HG02763 (cell line): ENCODE measurements around the gene EEF1A2.

Experiments
- ATAC-seq: cut with Tn5 transposase; IDR thresholded peaks from one replicate; pipeline ENCODE4 v1.9.1; 2021; ENCODE audit warnings: mild to moderate bottlenecking, moderate library complexity; ENCODE audit not compliant: unreplicated experiment

EEF1A2 gene

DNA sequence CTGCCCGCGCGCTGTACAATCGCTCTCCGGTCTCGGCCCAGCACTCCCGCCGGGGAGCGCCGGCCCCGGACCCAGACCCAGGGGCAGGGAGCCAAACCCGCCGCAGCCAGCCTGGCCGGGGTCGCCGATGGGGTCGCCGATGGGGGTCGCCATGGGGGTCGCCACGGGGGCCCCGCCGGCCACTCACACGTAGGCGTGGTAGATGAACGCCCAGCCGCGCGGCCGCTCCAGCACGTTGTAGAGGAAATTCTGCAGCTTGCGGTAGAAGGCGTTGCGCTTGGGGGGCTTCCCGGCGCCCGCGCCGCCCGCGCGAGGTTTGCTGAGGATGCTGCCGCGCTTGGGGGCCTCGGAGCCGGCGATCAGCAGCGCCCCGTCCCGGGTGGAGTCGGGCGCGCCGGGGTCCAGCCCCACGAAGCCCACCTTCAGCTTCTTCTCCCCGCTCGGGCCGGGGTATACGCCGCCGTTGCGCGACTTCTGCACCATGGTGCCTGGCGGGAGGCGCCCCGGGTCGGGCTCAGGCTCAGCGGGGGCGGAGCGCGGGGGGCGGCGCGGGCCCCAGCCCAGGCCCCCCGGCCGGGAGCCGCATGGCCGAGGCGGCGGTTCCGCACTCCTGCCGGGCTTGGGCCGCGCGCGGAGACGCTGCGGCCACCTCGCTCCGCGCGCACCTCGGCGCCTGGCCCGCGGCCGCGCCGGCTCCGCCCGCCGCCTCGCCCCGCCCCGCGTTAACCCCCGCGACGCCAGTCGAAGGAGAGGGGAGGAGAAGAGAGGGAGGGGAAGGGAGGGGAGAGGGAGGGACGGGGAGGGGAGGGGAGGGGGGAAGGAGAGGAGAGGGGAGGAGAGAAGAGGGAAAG lies 26.7 kb downstream of the EEF1A2 start, which contains the start of gene KCNQ2:
Gene KCNQ2, minus strand, starts transcription at position 675 of the 851 bp plus-strand sequence. Its CDS starts 192 bp downstream, at position 483.
- ATAC-seq, result no peak

DNA sequence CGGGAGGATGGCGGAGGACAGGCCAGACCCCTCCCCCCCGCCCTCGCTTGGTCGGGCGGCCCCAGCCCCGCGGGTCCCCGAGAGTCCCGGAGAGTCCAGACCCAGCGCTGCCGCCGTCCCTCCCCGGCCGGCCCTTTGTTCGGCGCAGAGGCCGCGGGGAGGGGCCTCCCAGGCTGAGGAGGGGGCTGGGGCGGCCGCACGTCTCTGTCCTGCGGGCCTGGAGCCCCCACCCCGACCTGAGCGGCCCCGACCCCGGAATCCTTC lies 27.2 kb downstream of the EEF1A2 start:
- no peak for ATAC-seq

DNA sequence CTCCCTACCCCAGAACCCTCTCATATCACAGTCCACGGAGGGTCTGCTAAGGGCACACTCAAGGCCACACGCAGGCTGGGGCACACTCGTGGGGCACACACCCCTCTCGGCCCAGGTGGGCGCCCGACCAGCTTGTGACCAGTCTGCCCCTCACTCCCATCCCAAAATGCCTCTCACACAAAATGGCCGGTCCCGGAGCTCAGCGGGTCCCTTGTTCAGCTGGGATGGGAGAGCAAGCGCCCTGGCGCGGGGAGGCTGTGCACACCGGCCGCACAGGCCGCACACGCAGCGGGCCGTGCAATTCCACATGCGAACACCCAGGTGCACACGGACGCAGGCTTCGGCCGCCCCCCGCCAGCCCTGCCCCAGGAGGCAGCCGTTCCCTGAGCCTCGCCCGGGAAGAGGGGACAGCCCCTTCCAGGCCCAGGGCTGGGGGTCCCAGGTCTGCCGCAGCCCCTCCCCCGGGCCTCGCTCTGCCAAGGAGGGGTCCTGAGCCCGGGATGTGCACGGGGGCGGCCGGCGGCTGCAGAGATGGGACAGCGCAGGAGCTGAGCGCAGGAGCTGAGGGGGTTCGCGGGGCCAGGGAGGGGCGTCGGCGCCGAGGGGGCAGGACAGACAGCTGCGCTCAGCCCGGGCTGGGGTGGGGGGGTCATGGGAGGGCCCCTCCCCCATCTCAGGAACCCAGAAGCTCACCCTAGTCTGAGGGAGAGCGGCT lies 27.7 kb downstream of the EEF1A2 start:
- ATAC-seq, result no peak

DNA sequence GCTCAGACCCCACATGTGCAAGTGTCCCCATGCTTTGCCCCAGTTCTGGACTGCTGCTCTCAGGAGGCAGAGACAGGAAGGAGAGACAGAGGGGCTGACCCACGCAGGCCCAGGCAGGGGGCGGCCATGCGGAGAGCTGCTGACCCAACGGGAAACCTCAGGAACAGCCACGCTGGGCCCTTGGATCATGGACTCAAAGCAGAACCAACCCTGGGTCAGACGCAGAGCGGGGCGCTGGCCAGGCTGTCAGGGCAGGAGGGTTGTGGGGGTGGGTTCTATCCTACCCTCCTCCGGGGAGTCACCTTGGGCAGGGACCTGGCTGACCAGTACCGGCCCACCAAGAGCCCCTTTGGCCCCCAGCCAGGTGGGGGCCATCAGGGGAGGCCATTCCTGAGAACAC lies 28.5 kb downstream of the EEF1A2 start:
- no peak for ATAC-seq

DNA sequence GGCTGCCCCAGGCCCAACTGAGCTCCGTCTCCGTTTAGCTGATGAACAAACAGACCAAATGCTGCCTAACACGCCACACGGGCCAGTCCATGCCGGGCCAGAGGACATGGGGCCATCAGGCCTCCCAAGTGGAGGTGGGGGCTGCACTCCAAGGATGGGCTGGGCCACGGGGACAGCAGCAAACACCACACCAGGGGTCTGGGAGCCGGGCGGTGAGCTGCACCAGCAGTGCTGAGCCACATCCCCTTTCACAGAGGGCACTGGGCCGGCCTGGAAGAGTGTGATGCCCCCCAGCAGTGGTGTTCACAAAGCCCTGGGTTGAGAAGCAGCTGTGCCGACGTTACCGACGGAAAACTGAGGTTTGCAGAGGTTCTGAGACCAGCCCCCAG lies 29.2 kb downstream of the EEF1A2 start:
- ATAC-seq, result no peak

DNA sequence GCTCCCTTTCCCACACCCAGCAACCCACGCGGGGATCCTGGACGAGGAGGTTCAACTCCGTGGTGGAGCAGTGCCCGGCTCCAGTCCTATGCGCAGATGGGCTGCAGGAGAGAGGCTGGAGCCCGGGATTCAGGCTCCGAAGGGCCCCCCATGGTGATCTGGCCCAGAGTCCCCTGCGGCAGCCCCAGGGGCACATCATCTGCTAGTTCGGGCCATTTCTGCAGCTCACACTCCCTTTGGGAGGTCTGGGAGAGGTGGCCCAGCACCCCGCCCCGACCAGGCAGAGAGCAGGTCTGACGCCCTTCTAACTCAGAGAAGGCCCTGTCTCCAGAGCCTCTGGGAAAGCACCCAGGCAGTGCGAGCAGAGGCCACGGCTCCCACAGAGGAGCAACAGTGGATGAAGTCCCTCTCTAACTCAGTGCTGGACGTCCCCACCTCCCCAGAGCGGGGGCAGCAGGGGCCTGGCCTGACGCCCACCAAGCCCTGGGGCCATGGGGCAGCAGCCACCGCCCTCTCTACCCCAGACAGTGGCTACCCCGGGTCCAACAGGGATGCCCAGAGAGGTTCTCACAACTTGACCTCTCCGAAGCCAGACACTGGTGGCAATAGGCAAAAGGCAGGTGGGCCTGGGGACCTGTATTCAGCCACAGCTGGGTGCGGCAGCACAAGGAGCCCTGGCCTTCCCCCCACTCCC lies 29.7 kb downstream of the EEF1A2 start:
- ATAC-seq, result no peak

DNA sequence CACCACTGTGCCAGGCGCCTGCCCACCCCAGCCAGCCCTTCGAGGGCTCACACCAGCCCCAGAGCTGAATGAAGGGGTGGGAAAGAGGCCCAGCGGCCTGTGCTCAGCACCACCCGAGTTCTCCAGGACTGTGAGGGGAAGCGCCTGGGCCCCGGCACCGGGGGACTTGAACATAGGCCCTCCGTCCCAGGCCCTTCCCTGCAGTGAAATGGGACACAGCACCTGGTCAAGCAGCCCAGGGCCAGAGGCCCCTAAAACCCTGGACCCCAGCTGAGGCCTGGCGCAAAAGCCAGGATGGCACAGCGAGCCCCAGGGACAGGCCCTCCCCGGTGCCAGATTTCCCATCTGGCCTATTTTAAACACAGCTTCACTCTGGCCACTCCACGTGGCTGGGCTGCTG lies 30.5 kb downstream of the EEF1A2 start:
- no peak for ATAC-seq

DNA sequence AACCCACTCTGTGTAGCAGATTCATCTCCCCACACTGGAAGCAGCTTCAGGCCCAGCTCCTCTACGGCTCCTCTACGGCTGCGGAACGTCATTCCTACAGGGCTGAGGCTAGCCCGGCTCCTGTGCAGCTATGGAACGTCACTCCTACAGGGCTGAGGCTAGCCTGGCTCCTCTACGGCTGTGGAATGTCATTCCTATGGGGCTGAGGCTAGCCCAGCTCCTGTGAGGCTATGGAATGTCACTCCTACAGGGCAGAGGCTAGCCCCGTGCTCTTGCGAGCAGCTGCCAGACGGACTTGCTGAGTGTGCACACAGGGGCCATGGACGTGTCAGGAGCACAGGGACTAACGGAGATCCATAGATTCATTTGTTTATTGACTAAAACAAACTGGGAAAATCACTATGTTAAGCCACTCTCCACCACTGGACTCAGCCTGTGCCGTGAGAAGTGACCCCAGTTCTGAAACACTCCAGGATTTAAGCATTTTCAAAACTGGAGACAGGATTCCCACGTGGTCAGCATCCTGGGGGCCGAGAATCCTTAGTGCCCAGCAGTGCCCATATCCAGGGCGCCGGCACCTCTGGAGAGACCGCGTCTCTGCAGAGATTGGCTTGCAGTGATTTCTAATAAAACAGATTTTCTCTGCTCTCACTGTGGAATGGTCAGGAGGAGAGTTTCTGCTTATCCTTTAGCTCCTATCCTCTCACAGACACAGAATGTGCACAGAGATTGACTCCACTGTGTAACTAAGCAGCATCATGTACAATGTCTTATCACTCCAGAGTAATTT lies 31.4 kb downstream of the EEF1A2 start:
- ATAC-seq, result no peak

DNA sequence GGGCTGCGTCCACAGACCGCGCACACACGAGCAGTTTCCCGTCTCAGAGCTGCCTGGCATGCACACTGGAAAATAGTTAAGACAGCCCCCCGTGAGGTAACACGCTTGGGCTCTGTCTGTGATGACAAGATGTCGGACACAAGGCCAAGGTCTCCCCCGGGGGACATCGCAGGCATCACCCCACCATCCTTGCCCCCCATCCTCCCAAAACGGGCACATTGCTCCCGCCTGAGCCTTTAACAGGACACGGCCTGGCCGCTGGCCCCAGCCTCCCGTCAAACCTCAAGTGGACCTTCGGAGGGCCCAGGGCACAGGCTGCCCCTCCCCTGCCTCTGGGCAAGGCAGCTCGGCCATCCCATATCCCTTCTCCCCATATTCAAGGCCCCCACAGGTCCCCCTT lies 32.0 kb downstream of the EEF1A2 start:
- ATAC-seq, result no peak

DNA sequence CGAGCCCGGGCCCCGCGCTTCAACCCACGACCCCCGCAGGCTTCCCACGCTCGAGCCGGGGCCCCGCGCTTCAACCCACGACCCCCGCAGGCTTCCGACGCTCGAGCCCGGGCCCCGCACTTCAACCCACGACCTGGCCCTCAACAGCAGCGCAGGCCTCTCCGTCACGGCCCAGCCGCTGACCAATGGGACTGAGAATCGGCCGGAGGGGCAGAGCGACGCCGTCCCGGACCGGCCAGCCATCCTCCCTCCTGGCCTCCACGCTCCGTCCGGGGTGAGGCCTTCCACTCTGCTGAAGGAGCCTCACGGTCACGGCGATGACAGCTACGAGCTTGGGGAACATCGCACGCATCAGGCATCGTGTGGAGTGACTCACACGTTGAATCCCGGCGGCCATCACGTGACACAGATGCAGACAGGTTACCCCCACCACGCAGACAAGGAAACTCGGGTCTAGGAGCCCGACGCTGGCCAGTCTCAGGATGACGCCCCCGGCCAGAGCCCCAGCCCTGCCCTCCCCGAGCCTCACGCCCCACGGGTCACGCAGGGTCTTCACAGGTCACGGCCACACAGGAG lies 32.5 kb downstream of the EEF1A2 start:
- no peak for ATAC-seq

DNA sequence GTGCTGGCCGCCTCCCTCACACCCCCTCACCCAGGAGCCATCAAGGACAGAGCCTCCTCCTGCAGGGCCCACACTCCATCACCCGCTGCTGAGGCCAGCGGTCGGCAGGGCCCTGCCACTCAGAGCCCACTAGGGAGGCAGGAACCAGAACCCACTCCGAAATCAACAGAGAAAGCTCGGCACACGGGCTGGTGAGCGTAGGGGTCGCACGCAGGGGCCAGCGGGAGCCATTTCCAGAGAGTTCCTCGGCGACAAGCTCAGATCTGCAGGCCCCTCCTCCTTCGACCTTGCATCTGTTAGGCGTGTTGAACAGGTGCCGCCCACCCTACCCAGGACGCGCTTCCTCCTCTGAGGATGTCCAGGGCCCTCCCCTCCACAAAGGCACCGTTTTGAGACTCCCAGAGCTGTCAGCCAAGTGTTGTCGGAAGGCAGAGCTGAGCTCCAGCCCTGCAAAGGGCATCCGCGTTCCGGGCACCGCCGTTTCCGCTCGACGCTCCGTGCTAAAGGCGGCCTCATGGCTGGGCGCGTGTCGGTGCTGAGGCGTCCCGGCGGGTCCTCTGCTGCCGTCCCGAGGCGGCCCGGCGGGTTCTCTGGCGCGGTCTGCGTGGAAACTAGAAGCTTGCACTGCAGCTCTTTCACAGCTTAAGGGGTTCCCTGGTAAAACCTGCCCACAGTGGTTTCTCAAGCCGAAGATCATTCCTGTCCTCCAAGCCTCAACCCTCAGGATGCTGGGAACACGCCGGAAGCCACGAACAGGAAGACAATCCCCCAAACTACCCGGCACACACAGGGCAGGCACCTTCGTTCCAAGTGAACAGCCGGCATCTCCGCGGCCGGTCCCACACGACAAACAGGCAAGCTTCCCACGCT lies 33.3 kb downstream of the EEF1A2 start:
- ATAC-seq, result no peak

DNA sequence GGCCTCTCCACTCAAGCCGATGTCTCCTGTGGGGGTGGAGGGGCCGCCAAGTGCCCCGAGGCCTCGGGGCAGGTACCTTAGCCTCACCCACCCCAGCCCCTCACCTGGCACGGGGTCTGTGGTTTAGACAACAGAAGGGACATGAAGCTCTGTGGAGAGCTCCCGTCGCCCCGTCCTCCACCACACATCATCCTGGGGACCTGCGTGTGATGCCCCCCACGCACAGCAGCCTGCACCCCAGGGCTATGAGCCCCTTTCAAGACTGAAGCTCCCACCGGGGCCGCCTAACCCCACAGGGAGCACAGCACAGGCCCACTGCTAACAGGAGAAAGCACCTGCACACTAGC lies 34.6 kb downstream of the EEF1A2 start:
- no peak for ATAC-seq

DNA sequence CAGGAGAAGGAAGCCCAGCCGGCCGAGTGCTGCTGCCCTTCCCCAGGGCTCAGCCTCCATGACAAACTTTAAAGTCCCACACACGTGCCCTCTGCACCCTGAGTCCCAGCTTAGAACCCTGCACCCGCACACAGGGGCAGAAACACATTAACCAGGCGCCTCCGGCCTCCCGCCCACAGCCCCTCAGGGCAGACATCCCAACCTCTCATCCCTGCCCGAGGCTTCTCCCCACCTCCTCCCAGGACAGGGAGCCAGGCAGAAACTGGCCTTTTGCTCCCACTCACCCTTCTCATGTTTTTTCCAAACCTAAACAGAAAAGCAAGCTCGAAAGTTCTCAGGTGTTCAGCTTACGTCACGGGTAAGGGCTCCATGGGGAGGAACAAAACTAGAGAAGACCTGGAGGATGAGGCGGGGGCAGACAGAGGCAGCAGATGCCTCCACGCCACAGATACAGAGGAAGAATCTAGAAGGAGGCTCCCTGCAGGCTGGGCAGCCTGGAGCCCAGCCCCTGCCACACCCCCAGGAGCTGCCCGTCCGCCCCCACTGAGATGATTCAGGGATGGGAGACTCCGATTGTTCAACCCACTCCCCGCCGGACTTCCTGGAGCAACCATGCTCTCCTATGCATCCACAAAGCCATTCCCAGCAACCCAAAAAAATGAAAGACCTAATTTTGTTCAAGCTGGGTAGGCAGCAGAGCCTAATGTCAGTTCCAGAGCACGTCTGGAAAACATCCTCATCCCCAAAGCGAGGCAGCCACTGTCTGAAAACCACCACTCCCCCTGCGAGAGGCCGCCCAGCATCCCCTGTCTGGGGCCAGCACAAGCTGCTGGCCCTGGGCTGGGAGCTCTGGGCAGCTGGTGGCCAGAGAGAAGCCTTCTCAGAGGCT lies 35.2 kb downstream of the EEF1A2 start:
- ATAC-seq, result no peak

DNA sequence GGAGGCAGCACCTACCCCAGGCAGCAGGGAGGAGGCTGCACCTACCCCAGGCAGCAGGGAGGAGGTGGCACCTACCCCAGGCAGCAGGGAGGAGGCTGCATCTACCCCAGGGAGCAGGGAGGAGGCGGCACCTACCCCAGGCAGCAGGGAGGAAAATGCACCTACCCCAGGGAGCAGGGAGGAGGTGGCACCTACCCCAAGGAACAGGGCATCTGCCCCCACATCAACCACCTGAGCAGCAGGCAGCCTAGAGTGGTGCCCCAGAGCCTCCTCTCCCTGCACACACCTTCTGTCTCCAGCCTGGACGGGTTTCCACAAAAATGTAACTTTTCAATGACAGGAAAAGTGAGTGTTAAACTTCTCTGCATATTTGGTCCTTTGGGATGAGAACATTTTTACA lies 36.6 kb downstream of the EEF1A2 start:
- no peak for ATAC-seq

DNA sequence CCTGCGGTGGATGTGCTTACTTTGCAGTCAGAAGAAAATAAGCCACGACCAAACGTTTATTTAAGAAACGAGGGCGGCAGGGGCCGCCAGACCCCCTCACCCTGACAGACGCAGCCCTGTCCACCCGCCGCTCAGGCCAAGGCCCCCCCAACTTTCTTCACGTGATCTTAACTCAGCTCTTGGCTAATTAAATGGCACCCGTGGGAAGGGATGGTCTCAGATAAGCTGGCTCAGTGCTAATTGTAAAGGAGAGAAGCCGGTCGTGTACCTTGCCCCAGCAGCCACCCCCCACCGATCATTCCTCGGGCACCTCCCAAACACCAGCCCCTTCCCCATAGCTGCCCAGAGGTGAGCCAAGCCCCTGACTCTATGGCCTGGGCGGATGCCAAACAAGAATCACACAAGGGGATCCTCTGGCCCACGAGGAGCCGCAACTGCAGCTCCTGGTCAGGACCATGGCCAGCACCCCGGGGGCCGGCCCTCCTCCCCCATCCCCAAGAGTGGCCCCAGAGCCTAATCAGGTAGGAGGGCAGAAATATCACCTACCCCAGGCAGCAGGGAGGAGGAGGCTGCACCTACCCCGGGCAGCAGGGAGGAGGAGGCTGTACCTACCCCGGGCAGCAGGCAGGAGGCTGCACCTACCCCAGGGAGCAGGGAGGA lies 37.6 kb downstream of the EEF1A2 start:
- no peak for ATAC-seq

DNA sequence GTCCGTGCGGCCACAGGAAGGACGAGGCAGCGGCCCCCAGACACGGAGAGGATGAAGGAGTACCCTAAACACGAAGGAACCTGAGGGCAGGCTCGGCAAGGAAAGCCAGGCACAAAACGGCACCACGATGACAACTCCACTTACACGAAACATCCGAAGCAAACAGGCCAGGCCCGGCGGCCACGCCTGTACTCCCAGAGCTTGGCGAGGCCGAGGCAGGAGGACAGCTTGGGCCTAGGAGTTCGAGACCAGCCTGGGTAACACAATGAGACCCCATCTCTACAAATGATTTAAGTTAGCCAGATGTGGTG lies 39.9 kb downstream of the EEF1A2 start:
- ATAC-seq, result no peak

DNA sequence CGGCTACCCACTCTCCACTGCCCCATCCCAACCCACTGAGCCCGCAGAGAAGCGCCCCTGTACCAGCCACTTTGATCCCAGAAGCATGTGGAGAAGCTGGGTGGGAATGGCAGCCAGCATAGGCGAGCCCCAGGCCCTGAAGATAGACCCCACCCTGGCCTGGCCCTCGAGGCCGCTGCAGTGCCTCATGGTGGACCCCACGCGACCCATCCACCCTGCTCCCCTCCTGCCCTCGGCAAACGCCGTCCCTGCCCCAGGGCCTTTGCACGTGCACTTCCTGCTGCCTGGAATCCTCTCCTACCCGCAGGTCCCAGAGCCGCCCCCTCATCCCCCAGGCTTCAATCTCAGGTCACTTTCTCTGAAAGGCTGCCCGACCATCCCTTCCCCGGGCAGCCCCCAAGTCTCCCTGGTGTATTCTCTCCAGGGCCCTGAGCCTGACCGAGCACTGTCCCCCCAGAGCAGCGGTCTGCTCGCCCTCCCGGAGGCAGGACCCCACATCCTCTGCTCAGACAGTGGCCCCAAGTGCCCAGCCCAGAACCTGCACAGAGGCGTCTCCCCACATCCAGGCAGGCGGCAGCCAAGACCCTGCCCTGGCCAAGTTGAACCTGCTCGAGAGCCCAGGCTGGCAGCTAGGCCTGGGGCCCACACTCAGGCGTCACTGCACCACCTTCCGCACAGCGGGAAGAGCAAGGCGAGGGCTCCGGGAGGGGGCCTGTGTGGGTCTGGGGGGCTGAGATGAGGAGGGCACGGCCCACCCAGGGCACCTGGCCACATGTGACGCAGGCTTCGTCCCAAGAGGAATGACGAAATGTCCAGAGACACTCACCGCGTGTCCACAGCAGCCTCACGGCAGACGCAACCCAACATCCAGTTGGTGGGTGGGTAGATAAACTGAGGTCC lies 40.5 kb downstream of the EEF1A2 start:
- ATAC-seq, result no peak

DNA sequence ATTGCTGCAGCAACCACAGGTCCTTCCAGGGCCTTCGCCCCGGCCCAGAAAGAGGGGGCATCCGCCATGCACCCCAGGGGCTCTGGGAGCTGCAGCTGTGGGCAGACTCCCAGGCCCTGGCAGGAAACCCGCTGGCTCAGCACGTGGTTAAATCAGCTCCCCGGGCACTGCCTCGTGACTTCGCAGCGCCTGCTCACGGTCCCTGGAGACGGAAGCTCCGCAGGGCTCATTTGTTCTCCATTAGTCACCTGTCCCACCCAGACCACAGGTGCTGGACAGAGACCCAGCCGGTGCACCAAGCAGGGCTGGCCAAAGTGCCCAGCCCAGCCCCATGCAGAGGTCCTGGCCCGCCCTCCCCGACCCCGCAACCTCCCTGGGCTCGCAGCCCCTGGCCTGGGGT lies 41.1 kb downstream of the EEF1A2 start:
- ATAC-seq, result no peak
